Ovary (tissue), 9 donors: ENCODE results near the gene HTR2A. TPM values are rescaled to one million over a fixed set of nuclear protein-coding genes. Genes with fewer than 3 reads are reported as not detected.

Experiments
- DNase-seq, 5 donors: peaks; one replicate each; pipeline ENCODE4 v3.0.0-alpha.2; 2019 to 2020
- H3K27ac ChIP-seq, 2 donors: fragments of 200-600 bp; one replicate each; pipeline versions ENCODE4 v1.5.1 to v1.8.0; 2019 to 2022
- H3K27me3 ChIP-seq: fragments of 200-600 bp; one replicate; pipeline ENCODE4 v1.8.0; 2022
- H3K36me3 ChIP-seq: fragments of 200-600 bp; sonication (generic); one replicate; pipeline ENCODE4 v1.5.1; 2019
- H3K4me1 ChIP-seq: one replicate; pipeline ENCODE4 v1.8.1; 2013; ENCODE audit warnings: mild to moderate bottlenecking, moderate library complexity; ENCODE audit not compliant: insufficient read depth
- H3K4me3 ChIP-seq: fragments of 200-600 bp; sonication (generic); one replicate; pipeline ENCODE4 v1.5.1; 2017
- H3K9me3 ChIP-seq, 2 donors: fragments of 200-600 bp in 1 of 2; sonication (generic) in 1 of 2; one replicate each; pipeline versions ENCODE4 v1.5.1 to v1.8.1; 2013 to 2019; ENCODE audit warnings: mild to moderate bottlenecking in 1 of 2, moderate library complexity in 1 of 2
- CTCF ChIP-seq, 3 donors: fragments of 450-650 bp in 2 of 3; fragments of 200-600 bp in 1 of 3; IDR thresholded peaks; one replicate each; pipeline versions ENCODE4 v1.5.1 to v1.8.0; 2016 to 2022; ENCODE audit warnings: antibody characterized with exemption in 3 of 3, mild to moderate bottlenecking in 1 of 3
- EP300 ChIP-seq: sonication (generic); formaldehyde crosslinking; IDR thresholded peaks from one replicate; pipeline ENCODE4 v1.6.1; 2017; ENCODE audit warnings: antibody characterized with exemption
- POLR2A ChIP-seq: fragments of 450-650 bp; IDR thresholded peaks from one replicate; pipeline ENCODE4 v1.6.1; 2017; ENCODE audit warnings: antibody characterized with exemption, mild to moderate bottlenecking, moderate library complexity
- WGBS, 3 donors: extraction: QIAGEN DNeasy Blood & Tissue Kit in 1 of 3; methylation state at CpG; one replicate each; pipeline versions ENCODE4 v1.1.5 to v1.1.7; 2013 to 2017; 5-methylcytosine and 5-hydroxymethylcytosine counted together
- intact Hi-C, 4 donors: fragments of 100-400 bp; cut with DNase I; formaldehyde crosslinking; loops; one replicate each; pipeline versions ENCODE4 v1.11.0 to v1.15.1; 2022 to 2023
- polyA plus RNA-seq, 2 donors: library from polyadenylated mRNA; stranded (reverse); fragments of 200-250 nt in 1 of 2; fragments of 350-450 nt in 1 of 2; fragmentation: Illumina TruSeq in 1 of 2; extraction: RNeasy Lipid Tissue Mini Kit (QIAGEN cat#74804) in 1 of 2; gene quantifications; one replicate each; pipeline ENCODE4 v1.2.3, GENCODE V29; 2013 to 2014
- total RNA-seq, 7 donors: library from RNA; depleted of rRNA in 2 of 7; stranded (reverse); fragments of >200 nt in 2 of 7; fragmentation: NEBNext Ultra II Directional in 3 of 7; extraction: Animal tissue kit (Norgen Biotek cat#: 25700) in 3 of 7; gene quantifications; one replicate each; pipeline versions ENCODE4 v1.1.0 to v1.2.4, GENCODE V29; 2016 to 2023
- donor health status: DM: no; HTN: no; CAD: no; lungs with moderate emphysema.
- donor health status: DM: no; HTN: no; CAD: no.
- donor health status: Bipolar disorder and iron deficiency.
- donor health status: DM: yes; HTN: yes; CAD: no.
- donor health status: DM: no; HTN: no; CAD: no.
- donor health status: DM: yes; HTN: yes; CAD: no.

HTR2A gene
- total and polyA plus RNA-seq, 9 donors = 0.05 to 0.88 (median 0.25) TPM; not detected in 1

GRCh38 chr13:46925486-46925885, 28.6 kb upstream of the HTR2A start:
- 55 to 89% (median 71%) methylated on average over 1 of the region's 1 CpG for WGBS, 3 donors

DNA sequence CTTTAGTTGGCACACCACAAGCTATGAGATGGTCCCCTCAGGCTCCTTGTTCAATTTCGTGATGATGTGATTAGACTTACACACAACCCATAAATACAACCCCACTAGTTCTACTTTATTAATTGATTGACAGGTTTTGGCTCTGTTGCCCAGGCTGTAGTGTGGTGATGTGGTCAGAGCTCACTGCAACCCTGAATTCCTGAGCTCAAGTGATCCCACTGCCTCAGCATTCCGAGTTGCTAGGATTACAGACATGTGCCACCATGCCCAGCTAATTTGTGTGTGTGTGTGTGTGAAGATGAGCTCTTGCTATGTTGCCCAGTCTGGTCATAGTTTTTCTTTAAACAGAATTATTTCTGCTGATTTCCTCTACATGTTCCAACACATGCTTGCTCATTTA, 17.5 kb upstream of the HTR2A start:
- Histone ChIP-seq H3K27me3 (no peaks in the 10 kb centered on the region), H3K36me3 (no peaks in the 10 kb centered on the region), H3K27ac (no peak overlapping the region), H3K4me3 (no peak overlapping the region), H3K4me1 (no peaks in the 10 kb centered on the region), H3K9me3 (no peaks in the 10 kb centered on the region)
- DNase-seq = no peak
- intact Hi-C loops = no loop called here
- 68 to 81% (median 71%) methylated on average over 2 of the region's 2 CpGs for WGBS, 3 donors
- TF ChIP-seq EP300 = no peak
- TF ChIP-seq CTCF (IDR thresholded peaks at IDR 0.05) = no peak
- no peak for TF ChIP-seq POLR2A

More at GRCh38 chr13:46925486-46925885, 28.6 kb upstream of the HTR2A start:
- Histone ChIP-seq H3K9me3 (no peaks in the 10 kb centered on the region), H3K4me3 (no peak overlapping the region), H3K27ac (no peak overlapping the region), H3K36me3 (no peaks in the 10 kb centered on the region), H3K4me1 (no peaks in the 10 kb centered on the region), H3K27me3 (no peaks in the 10 kb centered on the region)
- intact Hi-C loops = no loop called here
- TF ChIP-seq CTCF (IDR thresholded peaks at IDR 0.05) (no peak), POLR2A (no peak), EP300 (no peak)
- DNase-seq = no peak

DNA sequence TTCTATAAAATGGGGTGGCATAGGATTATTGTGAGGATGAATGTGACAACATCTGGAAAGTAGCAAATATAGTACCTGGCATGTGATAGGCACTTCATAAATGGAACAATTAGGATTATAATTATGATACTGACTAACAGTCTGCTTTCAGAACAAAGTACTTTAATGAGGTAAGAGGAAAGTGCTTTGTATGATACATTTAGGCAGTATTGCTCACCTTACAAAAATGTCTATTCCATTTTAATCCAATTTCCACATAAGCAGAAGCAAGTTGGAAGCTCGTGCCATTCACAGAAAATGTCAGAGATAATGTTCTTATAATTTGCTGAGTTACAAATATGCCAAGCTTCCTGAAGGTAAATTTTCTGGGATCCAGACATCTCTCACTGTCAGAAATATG, 16.9 kb upstream of the HTR2A start:
- no peak for DNase-seq
- TF ChIP-seq POLR2A (no peak), CTCF (IDR thresholded peaks at IDR 0.05) (no peak), EP300 (no peak)
- H3K9me3 ChIP-seq = no peaks in the 10 kb centered on the region
- WGBS, 3 donors = 66 to 86% (median 67%) methylated on average over 1 of the region's 1 CpG
- no peaks in the 10 kb centered on the region for H3K4me1 ChIP-seq
- H3K27ac ChIP-seq = no peak overlapping the region
- no peaks in the 10 kb centered on the region for H3K27me3 ChIP-seq
- H3K4me3 ChIP-seq = no peak overlapping the region
- intact Hi-C loops = no loop called here
- no peaks in the 10 kb centered on the region for H3K36me3 ChIP-seq

DNA sequence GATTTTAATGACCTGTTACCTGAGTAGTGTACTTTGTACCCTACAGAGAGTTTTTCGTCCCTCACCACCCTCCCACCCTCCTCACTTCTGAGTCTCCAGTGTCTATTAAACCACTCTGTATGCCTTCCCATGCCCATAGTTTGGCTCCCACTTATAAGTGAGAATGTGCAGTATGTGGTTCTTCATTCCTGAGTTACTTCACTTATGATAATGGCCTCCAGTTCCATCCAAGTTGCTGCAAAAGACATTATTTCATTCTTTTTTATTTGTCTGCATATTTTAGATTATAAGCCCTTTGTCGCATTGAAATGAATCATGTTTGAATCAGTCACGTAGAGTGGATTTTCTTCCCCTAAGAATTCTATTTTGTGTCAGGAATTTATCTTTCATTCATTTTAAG, 12.2 kb upstream of the HTR2A start:
- no peaks in the 10 kb centered on the region for H3K9me3 ChIP-seq
- intact Hi-C loops = no loop called here
- no peaks in the 10 kb centered on the region for H3K27me3 ChIP-seq
- no peak for DNase-seq
- H3K27ac ChIP-seq = no peak overlapping the region
- no peaks in the 10 kb centered on the region for H3K4me1 ChIP-seq
- TF ChIP-seq POLR2A (no peak), CTCF (IDR thresholded peaks at IDR 0.05) (no peak), EP300 (no peak)
- H3K4me3 ChIP-seq = no peak overlapping the region
- no peaks in the 10 kb centered on the region for H3K36me3 ChIP-seq
- 32 to 59% (median 44%) methylated on average over 3 of the region's 3 CpGs for WGBS, 3 donors

DNA sequence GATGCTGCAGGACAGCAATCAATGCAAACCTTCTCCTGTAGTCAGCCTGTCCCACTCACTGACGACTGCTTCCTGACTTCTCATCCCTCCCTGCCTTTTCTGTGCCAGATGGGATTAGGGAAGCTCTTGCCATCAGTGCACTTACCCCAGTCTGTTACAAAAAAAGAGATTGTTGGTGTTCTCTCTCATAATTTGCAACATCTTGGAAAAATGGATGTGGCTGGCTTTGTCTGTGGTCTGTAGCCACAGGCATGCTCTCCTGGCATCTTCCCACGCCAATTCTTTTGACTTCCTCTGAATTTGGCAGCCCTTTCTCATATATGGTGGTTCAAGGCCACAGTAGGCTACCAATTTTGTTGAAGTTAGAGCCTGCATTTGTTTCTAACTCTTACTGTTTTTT, 11.6 kb upstream of the HTR2A start:
- H3K27ac ChIP-seq = no peak overlapping the region
- TF ChIP-seq POLR2A (no peak), EP300 (no peak), CTCF (IDR thresholded peaks at IDR 0.05) (no peak)
- H3K4me1 ChIP-seq = no peaks in the 10 kb centered on the region
- H3K9me3 ChIP-seq = no peaks in the 10 kb centered on the region
- H3K4me3 ChIP-seq = no peak overlapping the region
- no peaks in the 10 kb centered on the region for H3K27me3 ChIP-seq
- intact Hi-C loops = no loop called here
- H3K36me3 ChIP-seq = no peaks in the 10 kb centered on the region
- 22 to 28% (median 23%) methylated on average over 2 of the region's 2 CpGs for WGBS, 3 donors
- no peak for DNase-seq
